Neural crest cell (in vitro differentiated cells): ENCODE data around the gene EML3. TPM values are rescaled to one million over a fixed set of nuclear protein-coding genes. Genes with fewer than 3 reads are reported as not detected.

Experiments used
- DNase-seq: peaks from one replicate; pipeline ENCODE4 v3.0.0; 2021; ENCODE audit warnings: low read depth, mixed read lengths, low spot score
- H3K27ac Mint-ChIP-seq: one replicate; pipeline ENCODE4 v1.8.0; 2021; ENCODE audit warnings: mild to moderate bottlenecking, mixed read lengths; ENCODE audit not compliant: unreplicated experiment
- H3K27me3 Mint-ChIP-seq: 2 replicates; pipeline ENCODE4 v1.8.0; 2021; ENCODE audit warnings: low read depth, mild to moderate bottlenecking, mixed read lengths
- H3K36me3 Mint-ChIP-seq: 2 replicates; pipeline ENCODE4 v1.8.0; 2021; ENCODE audit warnings: low read depth, mild to moderate bottlenecking, mixed read lengths
- H3K4me1 Mint-ChIP-seq: 2 replicates; pipeline ENCODE4 v1.8.0; 2021; ENCODE audit warnings: mixed read lengths
- H3K4me3 Mint-ChIP-seq: one replicate; pipeline ENCODE4 v1.8.0; 2021; ENCODE audit warnings: mild to moderate bottlenecking, mixed read lengths
- H3K9me3 Mint-ChIP-seq: 2 replicates; pipeline ENCODE4 v1.8.0; 2021; ENCODE audit warnings: mixed read lengths
- total RNA-seq: library from RNA; stranded (reverse); gene quantifications from 2 replicates; pipeline ENCODE4 v1.2.1, GENCODE V29; 2021
- TF ChIP-seq, protein P1 (sequence below): fragments of 200-600 bp; sonication (generic); conservative IDR thresholded peaks from 2 replicates; pipeline ENCODE4 v1.5.0; 2021; ENCODE audit warnings: antibody characterized with exemption, mild to moderate bottlenecking

The EML3 gene
- total RNA-seq, 1 donor from 2014 or later = 40.0 TPM

DNA sequence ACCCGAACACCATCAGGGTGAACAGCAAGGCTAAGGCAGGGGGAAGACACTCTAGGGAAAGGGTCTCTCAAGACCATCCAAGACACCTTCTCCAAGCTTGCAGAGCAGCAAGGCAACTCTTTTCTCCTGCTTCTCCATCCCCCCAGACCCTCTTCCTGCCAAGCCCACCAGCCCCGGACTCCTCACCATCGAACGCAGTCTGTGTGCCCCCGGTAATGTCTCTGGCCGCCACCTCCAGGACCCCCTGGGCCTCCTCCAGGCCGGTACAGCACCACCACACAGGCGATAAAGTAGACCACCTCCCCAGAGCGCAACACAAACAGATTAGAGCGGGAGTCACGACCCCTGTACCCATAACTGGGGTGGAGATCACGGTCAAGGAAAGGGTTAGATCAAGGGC lies 3.8 kb downstream of the EML3 start:
- H3K27ac Mint-ChIP-seq = peak overlapping the region; percentile 16
- peaks cover 2% of the 10 kb centered on the region for H3K27me3 Mint-ChIP-seq
- TF ChIP-seq, protein P1, sequence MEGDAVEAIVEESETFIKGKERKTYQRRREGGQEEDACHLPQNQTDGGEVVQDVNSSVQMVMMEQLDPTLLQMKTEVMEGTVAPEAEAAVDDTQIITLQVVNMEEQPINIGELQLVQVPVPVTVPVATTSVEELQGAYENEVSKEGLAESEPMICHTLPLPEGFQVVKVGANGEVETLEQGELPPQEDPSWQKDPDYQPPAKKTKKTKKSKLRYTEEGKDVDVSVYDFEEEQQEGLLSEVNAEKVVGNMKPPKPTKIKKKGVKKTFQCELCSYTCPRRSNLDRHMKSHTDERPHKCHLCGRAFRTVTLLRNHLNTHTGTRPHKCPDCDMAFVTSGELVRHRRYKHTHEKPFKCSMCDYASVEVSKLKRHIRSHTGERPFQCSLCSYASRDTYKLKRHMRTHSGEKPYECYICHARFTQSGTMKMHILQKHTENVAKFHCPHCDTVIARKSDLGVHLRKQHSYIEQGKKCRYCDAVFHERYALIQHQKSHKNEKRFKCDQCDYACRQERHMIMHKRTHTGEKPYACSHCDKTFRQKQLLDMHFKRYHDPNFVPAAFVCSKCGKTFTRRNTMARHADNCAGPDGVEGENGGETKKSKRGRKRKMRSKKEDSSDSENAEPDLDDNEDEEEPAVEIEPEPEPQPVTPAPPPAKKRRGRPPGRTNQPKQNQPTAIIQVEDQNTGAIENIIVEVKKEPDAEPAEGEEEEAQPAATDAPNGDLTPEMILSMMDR = no peak
- no peak for DNase-seq
- H3K4me3 Mint-ChIP-seq = peak overlapping the region; percentile 33
- no peaks in the 10 kb centered on the region for H3K9me3 Mint-ChIP-seq
- H3K4me1 Mint-ChIP-seq = peaks cover 40% of the 10 kb centered on the region
- H3K36me3 Mint-ChIP-seq = peaks cover 2% of the 10 kb centered on the region

DNA sequence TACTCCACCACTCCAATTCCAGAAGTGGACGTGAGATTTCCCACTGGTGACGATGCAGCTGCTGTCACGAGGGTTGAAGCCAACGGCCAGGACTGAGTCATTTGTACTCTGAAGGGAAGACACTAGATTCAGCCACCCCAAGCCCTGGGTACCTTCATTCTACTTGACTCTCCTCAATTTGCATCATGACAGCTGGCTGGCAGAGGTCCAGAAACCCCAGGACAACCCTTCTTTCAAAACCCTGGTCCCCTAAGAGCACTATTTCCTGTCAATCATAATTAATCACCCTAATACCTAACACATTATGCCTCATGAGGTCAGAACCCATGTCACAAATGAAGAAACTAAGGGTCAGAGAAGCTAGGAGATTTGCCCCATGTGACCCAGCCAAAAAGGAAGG lies 4.9 kb downstream of the EML3 start:
- Mint-ChIP-seq H3K4me3 (peak overlapping the region; percentile 74), H3K27ac (no peak overlapping the region), H3K27me3 (peaks cover 12% of the 10 kb centered on the region), H3K4me1 (peaks cover 49% of the 10 kb centered on the region), H3K36me3 (peaks cover 8% of the 10 kb centered on the region), H3K9me3 (no peaks in the 10 kb centered on the region)
- TF ChIP-seq, protein P1 = no peak
- DNase-seq = no peak

DNA sequence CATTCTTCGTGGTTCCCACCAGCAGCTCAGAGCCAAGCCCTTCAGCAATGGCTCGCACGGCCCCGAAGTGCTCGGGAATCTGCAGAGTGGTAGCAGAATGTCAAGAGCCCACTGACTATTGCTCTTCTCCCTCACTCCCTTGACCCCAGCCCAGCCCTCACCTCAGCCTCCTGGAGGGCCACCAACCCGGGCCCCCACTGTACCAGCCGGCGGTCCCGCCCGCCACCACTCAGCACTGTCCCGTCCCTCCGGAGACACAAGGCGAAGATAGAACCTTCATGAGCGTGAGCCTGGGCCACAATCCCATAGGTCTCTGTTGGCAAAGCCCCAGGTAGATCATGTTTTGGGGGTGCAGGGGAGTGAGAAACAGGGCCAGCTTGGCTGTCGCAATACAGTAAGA lies 6.7 kb downstream of the EML3 start:
- H3K4me1 Mint-ChIP-seq = peaks cover 44% of the 10 kb centered on the region
- no peak overlapping the region for H3K27ac Mint-ChIP-seq
- TF ChIP-seq, protein P1 = no peak
- no peak for DNase-seq
- peaks cover 20% of the 10 kb centered on the region for H3K27me3 Mint-ChIP-seq
- H3K9me3 Mint-ChIP-seq = no peaks in the 10 kb centered on the region
- peaks cover 12% of the 10 kb centered on the region for H3K36me3 Mint-ChIP-seq
- H3K4me3 Mint-ChIP-seq = peak overlapping the region; percentile 72

DNA sequence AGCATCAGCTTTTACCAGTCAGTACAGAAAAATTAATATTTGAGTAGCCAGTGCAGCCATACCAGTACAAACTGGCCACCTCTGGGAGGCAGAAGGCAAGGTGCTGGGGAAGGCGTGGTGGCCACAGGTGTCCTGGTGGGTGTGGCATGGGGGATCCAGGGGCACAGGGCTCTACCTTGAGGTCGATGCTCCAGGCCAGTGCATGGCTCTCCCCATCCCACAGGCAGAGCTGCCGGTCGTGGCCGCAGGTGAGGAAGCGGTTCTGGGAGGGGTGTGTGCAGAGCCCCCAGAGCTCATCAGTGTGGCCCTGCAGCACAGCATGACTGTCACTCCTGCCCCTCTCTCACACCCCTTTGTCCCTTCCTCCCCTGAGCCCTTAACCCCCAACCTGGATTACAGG lies 7.1 kb downstream of the EML3 start:
- Mint-ChIP-seq H3K27me3 (peaks cover 20% of the 10 kb centered on the region), H3K9me3 (no peaks in the 10 kb centered on the region), H3K4me1 (peaks cover 45% of the 10 kb centered on the region), H3K4me3 (no peak overlapping the region), H3K27ac (no peak overlapping the region), H3K36me3 (peaks cover 13% of the 10 kb centered on the region)
- no peak for DNase-seq
- TF ChIP-seq, protein P1 = no peak

DNA sequence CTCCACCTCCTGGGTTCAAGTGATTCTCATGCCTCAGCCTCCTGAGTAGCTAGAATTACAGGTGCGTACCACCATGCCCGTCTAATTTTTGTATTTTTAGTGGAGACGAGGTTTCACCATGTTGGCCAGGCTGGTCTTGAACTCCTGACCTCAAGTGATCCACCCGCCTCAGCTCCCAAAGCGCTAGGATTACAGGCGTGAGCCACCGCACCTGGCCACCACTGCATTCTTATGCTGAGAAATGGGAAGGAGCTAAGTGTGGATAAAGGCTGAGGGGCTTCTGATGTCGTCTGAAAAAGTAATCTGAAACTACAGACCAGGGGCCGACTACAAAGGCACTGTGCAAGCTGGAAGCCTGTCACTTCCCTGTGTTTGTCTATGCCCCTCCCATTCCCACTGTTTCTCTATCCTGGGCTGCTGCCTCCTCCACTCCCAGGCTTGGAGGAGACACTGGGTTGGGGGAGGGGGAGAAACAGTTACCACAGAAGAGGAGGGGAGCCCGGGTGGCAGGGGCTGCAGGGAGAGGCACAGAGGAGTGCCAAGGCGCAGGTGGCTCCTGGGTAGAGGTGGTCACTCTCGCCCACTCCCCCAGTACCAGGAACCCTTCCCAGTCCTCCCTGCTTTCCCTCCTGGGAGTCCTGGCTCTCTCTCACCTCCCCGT lies 8.0 kb downstream of the EML3 start:
- H3K4me1 Mint-ChIP-seq = peaks cover 48% of the 10 kb centered on the region

More for the DNA sequence above, 8.0 kb downstream of the EML3 start:
- Mint-ChIP-seq H3K27me3 (peaks cover 20% of the 10 kb centered on the region), H3K36me3 (peaks cover 20% of the 10 kb centered on the region), H3K27ac (peak overlapping the region; percentile 43), H3K9me3 (no peaks in the 10 kb centered on the region), H3K4me3 (peak overlapping the region; percentile 81)
- no peak for DNase-seq
- TF ChIP-seq, protein P1 = no peak
